C4-2B (cell line): ENCODE results near the gene POR.

ENCODE experiments used
- CTCF ChIP-seq: fragments of 450-650 bp; conservative IDR thresholded peaks from 2 replicates; pipeline ENCODE4 v1.5.1; 2017; ENCODE audit warnings: mild to moderate bottlenecking
- ZFX ChIP-seq: fragments of 450-650 bp; IDR thresholded peaks from 2 replicates; pipeline ENCODE4 v1.6.1; 2017

GRCh38 chr7:75885036-75885435 is 29.9 kb upstream of the POR start:
- TF ChIP-seq CTCF = no peak
- no peak for TF ChIP-seq ZFX
